ENCODE measurements around the gene SNCG. TPM values are rescaled to one million over a fixed set of nuclear protein-coding genes. Genes with fewer than 3 reads are reported as not detected.

The SNCG gene
- total RNA-seq, 2 donors from 2014 or later, result 0.60 to 2.7 TPM

GRCh38 chr10:86922553-86922961 is 35.8 kb upstream of the SNCG start:
- Mint-ChIP-seq H3K27ac (no peak overlapping the region), H3K9me3 (no peaks in the 10 kb centered on the region), H3K4me1 (peaks cover 1% of the 10 kb centered on the region), H3K4me3 (no peak overlapping the region), H3K27me3 (ENCODE audit: insufficient read depth) (no peaks in the 10 kb centered on the region), H3K36me3 (ENCODE audit: low read depth) (peaks cover 67% of the 10 kb centered on the region)
- DNase-seq, result no peak
- peaks cover 88% of the 10 kb centered on the region for H3K36me3 ChIP-seq (ENCODE audit: control insufficient read depth, insufficient read depth, low read length)
- no peak overlapping the region for H3K4me3 ChIP-seq (ENCODE audit: low read length)
- H3K27ac ChIP-seq (ENCODE audit: low read depth, low read length), result no peak overlapping the region
- no peak overlapping the region for H3K9ac ChIP-seq (ENCODE audit: extremely low read depth, low read length, poor library complexity, severe bottlenecking)
- no peaks in the 10 kb centered on the region for H3K27me3 ChIP-seq (ENCODE audit: control insufficient read depth, insufficient read depth, low read length, poor library complexity, severe bottlenecking)
- no peak for TF ChIP-seq CTCF (conservative IDR thresholded peaks at IDR 0.05)
- WGBS, 2 experiments (ENCODE audit: insufficient coverage in 1 of 2, insufficient read length in 1 of 2), result 91 to 96% methylated on average over 5 to 9 of the region's 9 CpGs
- H3K9me3 ChIP-seq (ENCODE audit: control insufficient read depth, low read length), result no peaks in the 10 kb centered on the region
- H3K4me1 ChIP-seq (ENCODE audit: control insufficient read depth, insufficient read depth, low read length), result no peaks in the 10 kb centered on the region

GRCh38 chr10:86929468-86930380 is 28.7 kb upstream of the SNCG start:
- Mint-ChIP-seq H3K27ac (peak overlapping the region; percentile 10), H3K27me3 (ENCODE audit: insufficient read depth) (no peaks in the 10 kb centered on the region), H3K4me1 (no peaks in the 10 kb centered on the region), H3K36me3 (ENCODE audit: low read depth) (peaks cover 47% of the 10 kb centered on the region), H3K4me3 (no peak overlapping the region), H3K9me3 (no peaks in the 10 kb centered on the region)
- H3K27me3 ChIP-seq (ENCODE audit: control insufficient read depth, insufficient read depth, low read length, poor library complexity, severe bottlenecking), result no peaks in the 10 kb centered on the region
- WGBS, 2 experiments (ENCODE audit: insufficient coverage in 1 of 2, insufficient read length in 1 of 2), result 94 to 96% methylated on average over 11 to 15 of the region's 15 CpGs
- no peak overlapping the region for H3K4me3 ChIP-seq (ENCODE audit: low read length)
- no peaks in the 10 kb centered on the region for H3K9me3 ChIP-seq (ENCODE audit: control insufficient read depth, low read length)
- no peak for DNase-seq
- TF ChIP-seq CTCF (conservative IDR thresholded peaks at IDR 0.05), result no peak
- H3K9ac ChIP-seq (ENCODE audit: extremely low read depth, low read length, poor library complexity, severe bottlenecking), result no peak overlapping the region
- no peak overlapping the region for H3K27ac ChIP-seq (ENCODE audit: low read depth, low read length)
- H3K4me1 ChIP-seq (ENCODE audit: control insufficient read depth, insufficient read depth, low read length), result no peaks in the 10 kb centered on the region
- peaks cover 55% of the 10 kb centered on the region for H3K36me3 ChIP-seq (ENCODE audit: control insufficient read depth, insufficient read depth, low read length)

GRCh38 chr10:86931872-86932271 is 26.5 kb upstream of the SNCG start:
- Histone ChIP-seq H3K9me3 (ENCODE audit: control insufficient read depth, low read length) (no peaks in the 10 kb centered on the region), H3K27me3 (ENCODE audit: control insufficient read depth, insufficient read depth, low read length, poor library complexity, severe bottlenecking) (no peaks in the 10 kb centered on the region), H3K4me1 (ENCODE audit: control insufficient read depth, insufficient read depth, low read length) (no peaks in the 10 kb centered on the region), H3K36me3 (ENCODE audit: control insufficient read depth, insufficient read depth, low read length) (peaks cover 36% of the 10 kb centered on the region), H3K4me3 (ENCODE audit: low read length) (no peak overlapping the region), H3K9ac (ENCODE audit: extremely low read depth, low read length, poor library complexity, severe bottlenecking) (no peak overlapping the region), H3K27ac (ENCODE audit: low read depth, low read length) (no peak overlapping the region)
- Mint-ChIP-seq H3K4me1 (no peaks in the 10 kb centered on the region), H3K36me3 (ENCODE audit: low read depth) (peaks cover 39% of the 10 kb centered on the region), H3K27me3 (ENCODE audit: insufficient read depth) (no peaks in the 10 kb centered on the region), H3K4me3 (no peak overlapping the region), H3K9me3 (no peaks in the 10 kb centered on the region), H3K27ac (no peak overlapping the region)
- 100% methylated on average over 1 of the region's 1 CpG for WGBS, 2 experiments (ENCODE audit: insufficient coverage in 1 of 2, insufficient read length in 1 of 2)
- no peak for DNase-seq
- TF ChIP-seq CTCF (conservative IDR thresholded peaks at IDR 0.05), result no peak

All from endodermal cell (in vitro differentiated cells).